PFSK-1 (cell line): ENCODE data around the gene PRKD1.

ENCODE experiments used
- FOXP2 ChIP-seq: optimal IDR thresholded peaks from 2 replicates; pipeline ENCODE3; 2011; ENCODE audit warnings: borderline replicate concordance, control low read depth, inconsistent platforms; ENCODE audit not compliant: insufficient read depth; ENCODE audit errors: extremely low read length, extremely low read depth
- POLR2AphosphoS5 ChIP-seq: IDR thresholded peaks from 2 replicates; pipeline ENCODE4 v1.6.1; 2012; ENCODE audit warnings: low read depth, mild to moderate bottlenecking, control low read depth, low read length, moderate library complexity
- REST ChIP-seq, 2 experiments: IDR thresholded peaks; 2 replicates each; pipeline versions ENCODE4 v1.6.1 to v1.8.0; 2011 to 2012; ENCODE audit warnings: low read depth in 2 of 2, low read length in 2 of 2, control low read depth in 1 of 2, inconsistent platforms in 1 of 2, mild to moderate bottlenecking in 1 of 2, moderate library complexity in 1 of 2; ENCODE audit not compliant: insufficient read depth in 1 of 2
- SIN3A ChIP-seq: IDR thresholded peaks from 2 replicates; pipeline ENCODE4 v1.6.1; 2012; ENCODE audit warnings: mild to moderate bottlenecking, low read length, moderate library complexity, borderline replicate concordance; ENCODE audit not compliant: insufficient read depth
- TAF1 ChIP-seq: IDR thresholded peaks from 2 replicates; pipeline ENCODE4 v1.6.1; 2012; ENCODE audit warnings: low read length, control low read depth, borderline replicate concordance; ENCODE audit not compliant: insufficient read depth

The PRKD1 gene

GRCh38 chr14:29752221-29752923 is 175.3 kb downstream of the PRKD1 start:
- TF ChIP-seq POLR2AphosphoS5 (no peak), SIN3A (no peak), REST (IDR thresholded peaks at IDR 0.05; ENCODE audit: insufficient read depth in 1 of 2, low read depth in 2 of 2, low read length in 2 of 2) (no peak), TAF1 (no peak), FOXP2 (no peak)

- TF ChIP-seq POLR2AphosphoS5 (no peak), FOXP2 (no peak), REST (IDR thresholded peaks at IDR 0.05; ENCODE audit: insufficient read depth in 1 of 2, low read depth in 2 of 2, low read length in 2 of 2) (no peak), SIN3A (no peak), TAF1 (no peak)
Measured at GRCh38 chr14:29749829-29750228, 177.8 kb downstream of the PRKD1 start.

GRCh38 chr14:29749327-29749726 is 178.3 kb downstream of the PRKD1 start:
- TF ChIP-seq REST (IDR thresholded peaks at IDR 0.05; ENCODE audit: insufficient read depth in 1 of 2, low read depth in 2 of 2, low read length in 2 of 2) (no peak), POLR2AphosphoS5 (no peak), TAF1 (no peak), SIN3A (no peak), FOXP2 (no peak)

GRCh38 chr14:29745863-29746262 is 181.8 kb downstream of the PRKD1 start:
- TF ChIP-seq FOXP2 (no peak), TAF1 (no peak), SIN3A (no peak), REST (IDR thresholded peaks at IDR 0.05; ENCODE audit: insufficient read depth in 1 of 2, low read depth in 2 of 2, low read length in 2 of 2) (no peak), POLR2AphosphoS5 (no peak)
